ENCODE measurements around the gene MTUS2. TPM values are rescaled to one million over a fixed set of nuclear protein-coding genes. Genes with fewer than 3 reads are reported as not detected.

Gene MTUS2
- total RNA-seq, 4 donors from 2014 or later, result 0.20 to 1.6 (median 0.25) TPM; not detected in 1

- no peak overlapping the region for H3K4me3 ChIP-seq
- H3K27ac ChIP-seq, result no peak overlapping the region
- H3K9me3 ChIP-seq, result no peaks in the 10 kb centered on the region
- TF ChIP-seq CTCF (IDR thresholded peaks at IDR 0.05 in 4 of 5, conservative IDR thresholded peaks at IDR 0.05 in 1 of 5), result no peak
- no peak for TF ChIP-seq POLR2A (IDR thresholded peaks at IDR 0.05)
- no peaks in the 10 kb centered on the region for H3K27me3 ChIP-seq
- intact Hi-C loops (cut with DNase I; ENCODE audit: low total_unique reads) (no loop called here), in situ Hi-C loops (cut with MboI; ENCODE audit: low sequenced_read_pairs in 4 of 4) (no loop called here)
- no peak for ATAC-seq
- no peaks in the 10 kb centered on the region for H3K36me3 ChIP-seq
- DNase-seq, result no peak
- H3K4me1 ChIP-seq, result no peaks in the 10 kb centered on the region
Measured at GRCh38 chr13:28955264-28955966, 135.3 kb downstream of the MTUS2 start.

GRCh38 chr13:28958018-28958417, 137.9 kb downstream of the MTUS2 start:
- DNase-seq (no peak), ATAC-seq (no peak)
- no peaks in the 10 kb centered on the region for H3K36me3 ChIP-seq
- in situ Hi-C loops (cut with MboI; ENCODE audit: low sequenced_read_pairs in 4 of 4), result no loop called here
- TF ChIP-seq POLR2A (IDR thresholded peaks at IDR 0.05), result no peak
- TF ChIP-seq CTCF (IDR thresholded peaks at IDR 0.05 in 4 of 5, conservative IDR thresholded peaks at IDR 0.05 in 1 of 5), result no peak
- no peak overlapping the region for H3K27ac ChIP-seq
- no peaks in the 10 kb centered on the region for H3K4me1 ChIP-seq
- no peaks in the 10 kb centered on the region for H3K27me3 ChIP-seq
- intact Hi-C loops (cut with DNase I; ENCODE audit: low total_unique reads), result no loop called here
- no peak overlapping the region for H3K4me3 ChIP-seq
- H3K9me3 ChIP-seq, result no peaks in the 10 kb centered on the region

- intact Hi-C loops (cut with DNase I; ENCODE audit: low total_unique reads) (no loop called here), in situ Hi-C loops (cut with MboI; ENCODE audit: low sequenced_read_pairs in 4 of 4) (no loop called here)
- no peak for ATAC-seq
- no peak for DNase-seq
- Histone ChIP-seq H3K4me1 (no peaks in the 10 kb centered on the region), H3K36me3 (no peaks in the 10 kb centered on the region), H3K9me3 (no peaks in the 10 kb centered on the region), H3K27ac (no peak overlapping the region), H3K4me3 (no peak overlapping the region), H3K27me3 (no peaks in the 10 kb centered on the region)
- TF ChIP-seq POLR2A (IDR thresholded peaks at IDR 0.05) (no peak), CTCF (IDR thresholded peaks at IDR 0.05 in 4 of 5, conservative IDR thresholded peaks at IDR 0.05 in 1 of 5) (no peak)
Measured at GRCh38 chr13:28958441-28958840, 138.3 kb downstream of the MTUS2 start.

GRCh38 chr13:28964052-28964451, 143.9 kb downstream of the MTUS2 start:
- Histone ChIP-seq H3K9me3 (no peaks in the 10 kb centered on the region), H3K4me3 (no peak overlapping the region), H3K27me3 (no peaks in the 10 kb centered on the region), H3K27ac (no peak overlapping the region), H3K4me1 (no peaks in the 10 kb centered on the region), H3K36me3 (no peaks in the 10 kb centered on the region)
- TF ChIP-seq POLR2A (IDR thresholded peaks at IDR 0.05), result no peak
- TF ChIP-seq CTCF (IDR thresholded peaks at IDR 0.05 in 4 of 5, conservative IDR thresholded peaks at IDR 0.05 in 1 of 5), result no peak
- DNase-seq, result no peak
- in situ Hi-C loops (cut with MboI; ENCODE audit: low sequenced_read_pairs in 4 of 4), result no loop called here
- no peak for ATAC-seq
- intact Hi-C loops (cut with DNase I; ENCODE audit: low total_unique reads), result no loop called here

- Histone ChIP-seq H3K9me3 (no peaks in the 10 kb centered on the region), H3K27me3 (no peaks in the 10 kb centered on the region), H3K27ac (no peak overlapping the region), H3K4me3 (no peak overlapping the region), H3K36me3 (no peaks in the 10 kb centered on the region), H3K4me1 (no peaks in the 10 kb centered on the region)
- TF ChIP-seq POLR2A (IDR thresholded peaks at IDR 0.05) (no peak), CTCF (IDR thresholded peaks at IDR 0.05 in 4 of 5, conservative IDR thresholded peaks at IDR 0.05 in 1 of 5) (no peak)
- intact Hi-C loops (cut with DNase I; ENCODE audit: low total_unique reads), result no loop called here
- ATAC-seq, result no peak
- in situ Hi-C loops (cut with MboI; ENCODE audit: low sequenced_read_pairs in 4 of 4), result no loop called here
- DNase-seq, result no peak
Measured at GRCh38 chr13:28964803-28965202, 144.7 kb downstream of the MTUS2 start.

Measured in gastrocnemius medialis (tissue), 4 donors.